NCI-H345 (cell line): Measurements from ENCODE around the gene CCDC146.
"Not testable (repeated sequence)": the region's sequence is repeated elsewhere in the genome, so short reads cannot be mapped to it uniquely, and the experiment has no call there.

Experiments used
- DNase-seq: peaks from one replicate; lab custom pipeline; 2025; lab: John Stamatoyannopoulos, UW

The CCDC146 gene

DNA sequence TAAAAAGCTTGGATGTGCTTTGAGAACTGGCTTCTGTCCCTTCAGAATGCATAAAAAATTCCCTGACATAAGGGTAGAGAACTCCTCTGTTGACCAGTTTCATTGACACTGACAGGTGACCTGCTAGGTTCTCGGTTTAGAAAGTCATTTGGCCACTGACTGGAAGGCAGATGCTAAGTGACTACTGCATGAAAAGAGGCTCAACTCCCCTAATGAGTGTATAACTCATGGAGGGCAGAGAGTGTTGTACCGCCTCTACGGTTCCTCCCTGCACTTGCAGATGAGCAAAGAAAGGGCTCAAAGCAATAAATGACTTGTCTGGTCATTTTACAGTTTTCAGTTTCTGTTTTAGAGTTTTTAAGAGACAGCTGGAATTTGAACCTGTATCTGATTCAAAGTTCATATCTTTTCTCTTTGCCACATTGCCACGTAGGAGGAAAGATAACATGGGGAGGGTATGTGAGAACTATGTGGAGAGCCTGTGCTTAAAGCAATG, 80.1 kb downstream of the CCDC146 start:
- DNase-seq, result no peak

DNA sequence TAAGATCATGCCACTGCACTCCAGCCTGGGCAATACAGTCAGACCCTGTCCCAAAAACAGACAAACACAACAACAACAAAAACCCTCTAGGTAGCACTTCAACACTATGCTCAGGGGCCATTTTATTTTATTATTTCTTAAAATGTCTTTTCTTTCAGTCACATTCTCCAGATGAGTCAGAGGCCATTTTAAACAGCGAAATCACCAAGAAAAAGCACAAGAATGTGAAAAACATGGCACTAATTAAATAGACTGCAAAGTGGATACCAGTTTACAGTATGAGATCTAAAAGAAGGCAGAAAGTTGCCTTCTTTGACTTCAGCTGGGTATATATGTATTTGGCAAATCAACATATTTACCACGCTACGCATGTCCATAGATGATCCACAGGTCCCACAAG, 83.3 kb downstream of the CCDC146 start:
- DNase-seq, result no peak

DNA sequence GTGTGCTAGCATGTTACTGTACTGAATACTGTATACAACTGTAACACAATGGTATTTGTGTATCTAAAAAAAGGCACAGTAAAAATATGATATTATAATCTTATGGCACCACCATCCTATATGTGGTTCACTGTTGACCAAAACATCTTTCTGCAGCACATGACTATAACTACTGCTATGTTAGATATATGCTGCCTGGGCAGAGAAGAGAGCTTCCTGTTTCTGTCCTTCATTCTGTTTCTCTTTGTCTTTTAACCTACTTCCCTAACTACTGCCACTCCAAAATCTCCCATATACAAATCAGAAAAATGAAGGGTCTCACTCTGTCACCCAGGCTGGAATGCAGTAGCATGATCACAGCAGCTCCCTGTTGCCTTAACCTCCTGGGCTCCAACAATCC, 86.0 kb downstream of the CCDC146 start:
- no peak for DNase-seq

DNA sequence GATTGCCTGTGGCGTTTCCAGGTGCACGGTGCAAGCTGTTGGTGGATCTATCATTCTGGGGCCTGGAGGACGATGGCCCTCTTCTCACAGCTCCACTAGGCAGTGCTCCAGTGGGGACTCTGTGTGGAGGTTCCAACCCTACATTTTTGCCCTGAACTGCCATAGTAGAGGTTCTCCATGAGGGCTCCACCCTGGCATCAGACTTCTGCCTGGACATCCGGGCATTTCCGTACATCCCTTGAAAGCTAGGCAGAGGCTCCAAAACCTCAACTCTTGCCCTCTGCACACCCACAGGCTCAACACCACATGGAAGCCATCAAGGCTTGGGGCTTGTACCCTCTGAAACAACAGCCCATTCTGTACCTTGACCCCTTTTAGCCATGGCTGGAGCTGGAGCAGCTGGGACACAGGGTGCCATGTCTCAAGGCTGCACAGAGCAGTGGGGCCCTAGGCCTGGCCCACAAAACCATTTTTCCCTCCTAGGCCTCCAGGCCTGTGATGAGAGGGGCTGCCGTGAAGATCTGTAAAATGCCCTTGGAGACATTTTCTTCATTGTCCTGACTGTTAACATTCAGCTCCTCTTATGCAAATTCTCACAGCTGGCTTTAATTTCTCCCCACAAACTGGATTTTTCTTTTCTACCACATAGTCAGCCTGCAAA, 87.2 kb downstream of the CCDC146 start:
- no peak for DNase-seq

DNA sequence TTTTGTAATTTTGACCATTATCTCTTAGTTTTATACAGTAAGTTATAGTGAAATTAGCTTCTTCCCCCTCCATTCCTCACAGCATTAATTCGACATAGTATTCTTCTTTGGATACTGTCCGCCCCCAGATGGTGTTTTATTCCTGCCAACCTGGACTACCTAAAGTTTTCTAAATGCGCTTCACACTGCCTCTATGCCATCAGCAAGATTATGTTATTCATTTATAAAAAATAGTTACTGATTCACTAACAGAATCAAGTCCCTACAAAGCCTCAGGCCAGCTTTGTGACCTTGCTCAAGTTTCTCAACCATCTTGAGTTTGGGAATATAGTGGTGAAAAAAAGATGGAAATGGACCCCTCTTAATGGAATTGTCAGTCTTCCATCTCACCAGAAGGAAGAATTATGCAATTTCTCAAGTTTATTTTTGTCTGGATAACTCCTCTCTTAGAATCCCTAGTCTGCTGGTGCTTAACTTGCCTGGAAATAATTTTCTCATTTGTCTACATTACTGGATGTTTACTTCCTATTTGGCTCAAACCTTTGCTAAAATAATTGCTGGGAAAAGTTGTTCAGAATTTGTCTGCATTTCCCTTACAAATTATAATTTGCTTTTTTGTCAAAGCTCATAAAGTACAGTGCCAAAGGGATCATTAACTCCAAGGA, 93.9 kb downstream of the CCDC146 start:
- no peak for DNase-seq

DNA sequence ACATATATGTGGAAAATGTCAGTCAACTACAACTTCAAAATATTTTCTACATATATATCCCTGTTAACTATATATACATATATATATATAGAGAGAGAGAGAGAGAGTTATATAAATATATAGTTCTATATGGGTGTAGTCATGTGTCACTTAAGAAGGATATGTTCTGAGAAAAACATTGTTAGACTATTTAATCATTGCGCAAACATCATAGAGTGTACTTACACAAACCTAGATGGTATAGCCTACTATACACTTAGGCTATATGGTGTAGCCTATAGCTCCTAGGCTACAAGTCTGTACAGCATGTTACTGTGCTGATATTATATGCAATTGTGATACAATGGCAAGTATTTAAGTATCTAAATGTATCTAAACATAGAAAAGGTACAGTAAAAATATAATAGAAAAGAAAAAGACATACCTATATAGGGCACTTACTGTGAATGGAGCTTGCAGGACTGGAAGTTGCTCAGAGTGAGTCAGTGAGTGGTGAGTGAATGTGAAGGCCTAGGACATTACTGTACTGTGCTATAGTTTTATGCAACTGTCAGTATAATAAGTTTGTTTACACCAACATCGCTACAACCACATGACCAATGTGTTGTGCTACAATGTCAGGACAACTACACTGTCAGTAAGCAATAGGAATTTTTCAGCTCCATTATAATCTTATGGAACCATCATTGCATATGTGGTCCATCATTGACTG, 95.2 kb downstream of the CCDC146 start:
- no peak for DNase-seq

DNA sequence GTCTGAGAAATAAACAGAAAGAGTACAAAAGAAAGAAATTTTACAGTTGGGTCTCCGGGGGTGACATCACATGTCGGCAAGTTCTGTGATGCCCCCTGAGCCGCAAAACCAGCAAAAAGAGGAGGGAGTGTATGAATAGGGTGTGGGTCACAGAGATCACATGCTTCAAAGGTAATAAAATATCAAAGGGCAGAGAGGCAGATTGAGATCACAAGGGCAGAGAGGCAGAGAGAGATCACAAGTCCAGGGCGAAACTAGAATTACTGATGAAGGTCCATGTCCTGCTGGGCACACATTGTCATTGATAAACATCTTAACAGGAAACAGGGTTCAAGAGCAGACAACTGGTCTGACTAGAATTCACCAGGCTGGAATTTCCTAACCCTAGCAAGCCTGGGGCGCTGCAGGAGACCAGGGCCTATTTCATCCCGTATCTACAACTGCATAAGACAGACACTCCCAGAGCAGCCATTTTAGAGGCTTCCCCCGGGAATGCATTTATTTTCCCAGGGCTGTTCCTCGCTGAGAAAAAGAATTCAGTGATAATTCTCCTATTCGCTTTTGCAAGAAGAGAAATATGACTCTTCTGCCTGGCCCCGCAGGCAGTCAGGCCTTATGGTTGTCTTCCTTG, 97.4 kb downstream of the CCDC146 start:
- not testable (repeated sequence) for DNase-seq

DNA sequence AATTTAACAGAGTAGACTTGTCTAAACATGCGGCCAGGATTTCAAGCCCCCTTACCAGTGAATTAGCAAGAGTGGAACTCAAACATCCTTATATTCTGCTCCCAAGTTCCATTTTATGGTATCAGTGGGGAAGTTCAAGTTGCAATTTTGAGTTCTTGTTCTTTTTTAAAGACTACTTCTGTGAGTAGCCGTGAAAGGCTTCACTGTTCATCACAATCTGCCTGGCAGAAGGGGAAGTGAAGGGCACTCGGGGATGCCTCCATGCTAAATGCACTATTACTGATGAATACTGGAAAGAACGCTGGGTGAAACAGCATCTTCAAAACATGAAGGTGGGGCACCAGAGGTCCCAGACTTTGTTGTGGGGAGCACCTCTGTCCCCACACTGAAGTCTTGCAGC, 99.7 kb downstream of the CCDC146 start:
- no peak for DNase-seq

DNA sequence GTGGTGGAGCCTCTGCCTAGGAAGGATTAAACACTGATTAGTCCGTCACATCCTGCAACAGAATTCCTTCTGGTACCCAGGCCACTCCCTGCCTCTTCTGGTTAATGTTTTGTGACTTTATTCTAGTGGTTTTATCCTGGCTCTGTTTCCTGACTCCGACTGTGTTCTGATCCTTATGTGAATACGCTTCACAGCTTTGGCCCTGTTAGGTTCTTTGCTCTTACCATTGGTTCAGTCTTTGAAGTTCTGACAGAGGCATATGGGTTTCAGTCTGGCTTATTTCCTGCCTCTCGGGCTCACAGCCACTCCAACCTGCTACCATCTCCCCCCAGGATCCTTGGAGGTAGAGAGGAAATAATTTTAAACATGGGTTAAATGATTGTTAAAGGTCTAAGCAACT, 100.4 kb downstream of the CCDC146 start:
- DNase-seq, result no peak

DNA sequence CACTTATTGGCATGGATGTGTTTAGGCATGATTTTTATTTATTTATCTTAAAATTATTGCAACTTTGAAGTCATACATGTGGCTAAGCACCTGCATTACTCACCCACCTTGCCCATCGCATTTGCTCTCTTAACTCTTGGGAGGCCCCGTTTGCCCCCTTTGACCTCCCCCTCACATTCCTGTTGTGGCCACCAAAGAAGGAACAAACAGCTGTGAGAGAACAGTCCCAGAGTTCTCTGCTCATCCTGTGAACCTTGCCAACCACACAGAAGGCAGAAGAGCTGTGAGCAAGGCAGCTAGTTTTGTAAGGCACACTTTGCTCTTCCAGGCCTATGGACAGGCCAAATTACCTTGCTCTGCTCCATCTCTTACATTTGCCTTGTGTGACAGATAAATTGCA, 100.8 kb downstream of the CCDC146 start:
- no peak for DNase-seq

DNA sequence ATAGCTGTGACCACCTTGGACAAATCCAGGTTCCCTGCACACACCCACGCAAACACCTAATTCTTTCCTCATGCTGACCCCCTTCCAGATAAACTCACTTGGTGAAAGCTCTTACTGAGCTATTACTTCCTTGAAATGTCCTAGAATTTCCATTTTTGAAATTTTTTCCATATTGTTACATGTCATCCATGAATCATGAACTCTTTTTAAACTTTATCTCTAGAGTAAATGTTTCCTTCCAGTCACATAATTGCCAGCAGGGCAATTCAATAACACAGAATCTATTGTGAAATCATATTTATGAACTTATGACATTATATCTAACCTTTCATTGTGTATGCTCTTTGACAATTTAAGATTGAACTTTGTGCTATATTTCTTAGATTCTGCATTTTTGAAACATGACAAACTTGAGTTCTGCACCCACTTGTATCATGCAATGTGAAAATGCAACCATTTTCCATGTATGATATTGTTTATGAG, 104.0 kb downstream of the CCDC146 start:
- no peak for DNase-seq

DNA sequence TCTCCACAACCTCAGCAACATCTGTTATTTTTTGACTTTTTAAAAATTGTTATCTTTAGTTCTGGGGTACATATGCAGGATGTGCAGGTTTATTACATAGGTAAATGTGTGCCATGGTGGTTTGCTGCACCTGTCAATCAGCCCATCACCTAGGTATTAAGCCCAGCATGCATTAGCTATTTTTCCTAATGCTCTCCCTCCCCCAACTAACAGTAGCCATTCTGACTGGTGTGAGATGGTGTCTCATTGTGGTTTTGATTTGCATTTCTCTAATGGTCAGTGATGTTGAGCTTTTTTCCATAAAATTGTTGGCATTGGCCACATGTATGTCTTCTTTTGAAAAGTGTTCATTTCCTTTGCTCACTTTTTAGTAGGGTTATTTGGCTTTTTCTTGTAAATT, 106.4 kb downstream of the CCDC146 start:
- not testable (repeated sequence) for DNase-seq

DNA sequence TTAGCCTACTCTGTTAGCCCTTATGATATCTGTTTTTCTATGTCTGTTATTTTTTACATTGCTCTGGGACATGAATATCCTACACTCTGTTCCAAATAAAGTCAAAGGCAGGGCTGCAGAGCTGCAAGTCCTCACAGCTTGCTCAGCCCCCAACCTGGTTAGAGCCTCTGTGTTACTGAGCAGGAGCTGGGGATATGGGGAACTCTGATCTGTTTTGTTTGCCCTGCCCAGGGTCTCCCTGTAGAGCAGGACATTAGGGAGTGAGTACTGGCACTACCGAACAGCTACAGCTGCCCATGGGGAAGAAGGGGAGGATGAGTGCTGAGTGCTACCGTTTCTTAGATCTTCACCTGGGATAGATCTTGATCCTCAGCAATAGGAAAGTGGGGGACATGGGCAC, 110.1 kb downstream of the CCDC146 start:
- no peak for DNase-seq

DNA sequence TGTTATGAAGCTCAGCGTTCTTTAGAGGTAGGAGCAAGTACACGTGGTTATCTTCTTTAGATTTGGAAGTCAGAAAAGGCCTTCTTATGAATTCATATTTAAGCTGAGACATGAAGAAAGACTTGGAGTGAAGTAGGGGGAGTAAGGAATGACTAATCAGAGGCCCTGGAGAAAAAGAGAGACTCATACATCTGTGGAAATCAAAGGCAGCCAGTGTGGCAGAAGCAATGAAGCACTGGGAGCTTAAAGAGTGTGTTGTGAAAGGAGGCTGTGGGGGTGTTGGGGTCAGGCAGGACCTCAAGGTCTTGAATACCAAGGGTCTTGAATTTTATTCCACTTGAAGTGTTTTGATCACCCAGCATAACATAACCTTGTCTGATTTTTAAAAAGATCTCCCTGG, 112.9 kb downstream of the CCDC146 start:
- no peak for DNase-seq

DNA sequence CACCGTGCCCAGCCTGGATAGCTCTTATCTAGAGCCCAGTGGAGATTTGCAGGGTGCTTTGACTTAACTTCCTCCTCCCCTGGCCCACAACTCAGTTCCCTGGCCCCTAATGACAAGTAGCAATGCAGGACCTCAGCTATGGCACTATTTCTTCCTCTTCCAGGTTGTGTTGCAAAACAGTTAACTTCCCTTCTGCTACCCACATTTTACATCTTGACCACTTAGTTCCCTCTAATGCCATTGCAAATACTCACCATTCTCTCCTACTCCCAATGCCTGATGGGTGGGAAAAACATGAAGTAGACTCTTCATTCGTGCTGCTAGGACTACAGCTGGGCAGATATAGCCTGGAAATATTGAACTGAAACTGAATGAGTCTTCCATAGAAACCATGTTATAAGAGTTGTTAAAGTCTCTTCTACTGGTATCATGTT, 116.3 kb downstream of the CCDC146 start:
- no peak for DNase-seq

DNA sequence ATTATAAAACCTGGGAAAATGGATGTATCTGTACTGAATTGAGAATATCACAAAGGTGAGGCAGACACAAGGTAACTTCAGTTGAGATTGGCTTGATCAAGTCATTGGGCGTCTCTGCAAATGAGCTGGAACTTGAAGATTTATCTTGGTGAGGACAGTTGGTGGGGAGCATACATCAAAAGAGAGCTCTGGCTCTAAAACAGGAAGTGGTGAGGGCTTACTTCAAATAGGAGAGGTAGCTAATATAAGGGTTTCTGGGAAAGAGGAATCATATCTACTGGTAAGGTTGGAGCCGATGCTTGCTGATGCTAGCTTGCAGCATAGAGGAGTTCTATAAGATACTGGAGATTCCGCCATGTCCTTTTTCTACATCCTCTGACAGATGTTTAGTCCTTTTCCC, 117.1 kb downstream of the CCDC146 start:
- DNase-seq, result no peak

DNA sequence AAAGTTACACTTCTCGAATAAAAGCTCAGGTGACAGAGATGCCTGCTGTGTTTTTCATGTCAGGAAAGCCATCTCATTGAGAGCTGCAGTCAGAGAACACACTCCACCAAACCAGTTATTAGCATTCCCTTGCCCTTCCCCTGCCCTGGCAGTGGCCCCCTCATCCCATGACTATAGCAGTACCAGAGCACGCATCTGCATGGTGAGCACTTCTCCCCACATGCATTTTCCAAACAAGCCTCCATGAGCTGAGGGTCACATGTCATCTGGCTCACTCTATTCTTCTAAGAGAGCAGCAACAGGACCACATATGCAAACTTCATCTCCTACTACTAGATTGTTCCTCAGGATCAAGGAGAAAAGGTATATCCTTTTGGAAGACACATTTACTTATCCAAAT, 119.7 kb downstream of the CCDC146 start:
- no peak for DNase-seq

DNA sequence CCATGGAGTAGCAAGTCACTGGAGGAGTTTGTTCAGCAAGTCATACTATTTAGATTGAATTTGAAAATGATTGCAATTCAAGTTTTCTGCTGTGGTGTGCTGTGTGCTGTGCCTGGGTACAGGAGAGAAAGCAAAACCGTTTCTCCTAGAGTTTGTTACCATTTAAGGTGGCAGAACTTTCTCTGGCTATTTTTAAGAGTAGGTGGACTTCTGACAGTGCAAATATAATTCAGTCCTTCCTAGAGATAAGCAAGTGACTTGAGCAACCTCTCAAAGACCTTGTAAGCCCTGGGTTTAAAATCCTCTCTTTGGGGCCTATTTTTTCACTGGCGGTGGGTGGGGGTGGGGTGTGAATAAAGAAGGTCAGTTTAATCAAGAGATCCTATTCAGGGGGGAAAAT, 120.1 kb downstream of the CCDC146 start:
- no peak for DNase-seq

DNA sequence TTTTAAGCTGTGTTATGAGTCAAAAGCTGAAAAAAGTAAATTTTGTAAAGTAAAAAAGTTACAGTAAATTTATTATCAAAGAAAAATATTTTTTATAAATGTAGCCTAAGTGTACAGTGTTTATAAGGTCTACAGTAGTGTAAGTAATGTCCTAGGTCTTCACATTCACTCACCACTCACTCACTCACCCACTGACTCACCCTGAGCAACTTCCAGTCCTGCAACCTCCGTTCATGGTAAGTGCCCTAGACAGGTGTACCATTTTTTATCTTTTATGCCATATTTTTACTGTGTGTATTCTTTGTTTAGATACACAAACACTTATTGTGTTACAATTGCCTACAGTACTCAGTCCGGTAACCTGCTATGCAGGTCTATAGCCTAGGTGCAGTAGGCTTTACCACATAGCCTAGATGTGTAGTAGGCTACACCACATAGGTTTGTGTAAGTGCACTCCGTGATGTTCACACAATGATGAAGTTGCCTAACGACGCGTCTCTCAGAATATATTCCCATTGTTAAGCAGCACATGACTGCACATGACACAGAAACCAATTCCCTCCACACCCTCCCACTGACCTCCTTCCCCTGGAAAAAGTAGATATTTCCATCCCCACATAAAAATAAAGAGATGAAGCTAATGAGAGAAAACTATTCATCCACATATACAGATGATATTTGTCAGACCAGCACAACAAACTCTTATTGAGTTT, 122.0 kb downstream of the CCDC146 start:
- DNase-seq, result no peak

DNA sequence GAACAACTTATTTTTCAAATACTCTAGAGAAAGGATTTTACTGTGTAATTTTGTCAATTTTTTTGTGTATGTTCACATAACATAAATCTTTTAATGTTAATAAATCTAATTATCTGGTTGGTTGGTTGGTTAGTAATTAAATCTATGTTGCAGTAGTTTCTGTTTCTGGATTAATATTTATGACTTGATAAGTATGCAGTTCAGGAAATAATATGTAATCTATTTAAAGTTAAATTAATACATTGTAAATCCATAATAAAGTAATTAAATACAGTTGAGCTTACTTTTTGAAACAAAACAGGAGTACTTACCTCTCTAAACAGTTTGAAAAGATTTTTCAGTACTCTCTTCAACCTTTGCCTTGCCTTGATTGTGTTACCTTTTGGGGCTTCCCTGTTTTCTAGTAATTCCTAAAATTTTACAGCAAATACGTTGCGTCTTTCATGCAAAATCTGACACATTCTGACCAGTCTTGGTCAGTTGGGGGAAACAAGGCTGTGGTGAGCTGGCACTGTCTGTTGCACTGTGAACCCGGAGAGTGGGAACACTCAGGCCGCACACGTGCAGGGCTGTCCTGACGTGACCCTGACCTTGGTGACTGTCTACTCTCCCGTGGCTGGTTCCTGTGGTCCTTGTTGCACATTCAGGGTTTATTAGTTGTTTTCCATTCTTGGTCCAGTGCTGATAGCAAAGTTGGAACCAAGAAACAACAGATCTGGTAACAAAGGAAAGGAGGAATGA, 122.8 kb downstream of the CCDC146 start:
- no peak for DNase-seq

DNA sequence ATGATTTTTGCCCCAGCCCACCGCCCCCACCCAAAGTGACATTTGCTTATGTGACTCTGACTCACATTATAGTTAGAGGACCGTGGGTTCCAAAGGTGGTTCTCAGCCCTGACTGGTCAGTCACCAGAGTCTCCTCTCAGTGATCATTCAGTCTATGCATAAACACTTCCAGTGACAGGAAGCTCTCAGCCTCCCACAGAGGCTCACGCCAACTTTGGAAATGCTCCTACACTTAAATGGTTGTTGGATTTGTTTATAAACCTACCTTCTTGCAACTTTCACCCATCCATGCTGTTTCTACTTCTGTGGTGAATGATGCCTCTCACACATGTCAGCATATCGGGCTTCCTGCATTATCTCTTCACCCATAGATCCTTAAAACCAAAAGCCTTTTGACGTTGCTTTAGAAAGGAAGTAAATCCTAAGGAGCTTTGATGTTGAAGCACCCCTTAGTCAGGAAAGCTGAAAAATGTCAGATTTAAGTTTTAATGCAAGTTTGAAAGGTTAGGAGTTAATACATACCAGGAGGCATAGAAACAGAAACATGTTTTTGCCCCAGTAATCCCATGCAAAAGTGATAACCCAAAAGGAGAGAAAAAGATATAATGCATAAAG, 123.7 kb downstream of the CCDC146 start:
- no peak for DNase-seq
